Activated gamma-delta T cell treated with Interleukin-2 at 50 U/mL for 16 hours (primary cell): ENCODE results near the gene PNMA6A.
"Not testable (repeated sequence)": the region's sequence is repeated elsewhere in the genome, so short reads cannot be mapped to it uniquely, and the experiment has no call there.

Experiments
- DNase-seq: peaks from one replicate; pipeline ENCODE4 v3.0.0-alpha.2; 2020

Gene PNMA6A

GRCh38 chrX:153071909-153072583, at the start of gene PNMA6A:
TSS of gene PNMA6A (plus strand) at chrX:153072454. CDS start at chrX:153073063, 609 bp downstream.
- DNase-seq, result not testable (repeated sequence)

GRCh38 chrX:153026501-153026900, 45.8 kb upstream of the PNMA6A start:
- not testable (repeated sequence) for DNase-seq

GRCh38 chrX:153028487-153028886, 43.8 kb upstream of the PNMA6A start:
- not testable (repeated sequence) for DNase-seq

GRCh38 chrX:153029162-153029561, 43.1 kb upstream of the PNMA6A start:
- no peak for DNase-seq

- DNase-seq, result no peak
Measured at GRCh38 chrX:153029875-153030274, 42.4 kb upstream of the PNMA6A start.

- DNase-seq, result no peak
Measured at GRCh38 chrX:153030801-153031200, 41.5 kb upstream of the PNMA6A start.

GRCh38 chrX:153032397-153033118, 39.7 kb upstream of the PNMA6A start:
- peak; percentile 60 for DNase-seq

GRCh38 chrX:153049093-153049492, 23.2 kb upstream of the PNMA6A start:
- no peak for DNase-seq

GRCh38 chrX:153052534-153052933, 19.7 kb upstream of the PNMA6A start:
- DNase-seq, result no peak

GRCh38 chrX:153055871-153056749, 16.1 kb upstream of the PNMA6A start, which contains the start of gene PNMA3:
TSS of gene PNMA3 (plus strand) at chrX:153056470. CDS start at chrX:153057056, 586 bp downstream.
- no peak for DNase-seq

- no peak for DNase-seq
Measured at GRCh38 chrX:153057281-153057680, 15.0 kb upstream of the PNMA6A start.

GRCh38 chrX:153059191-153060094, 12.8 kb upstream of the PNMA6A start:
- DNase-seq, result no peak

- no peak for DNase-seq
Measured at GRCh38 chrX:153060095-153060445, 12.2 kb upstream of the PNMA6A start.

GRCh38 chrX:153061732-153062131, 10.5 kb upstream of the PNMA6A start:
- no peak for DNase-seq

- no peak for DNase-seq
Measured at GRCh38 chrX:153063315-153063714, 8.9 kb upstream of the PNMA6A start.

- DNase-seq, result no peak
Measured at GRCh38 chrX:153064061-153064460, 8.2 kb upstream of the PNMA6A start.

GRCh38 chrX:153065389-153065788, 6.9 kb upstream of the PNMA6A start:
- no peak for DNase-seq

- DNase-seq, result not testable (repeated sequence)
Measured at GRCh38 chrX:153066402-153066801, 5.9 kb upstream of the PNMA6A start.

- not testable (repeated sequence) for DNase-seq
Measured at GRCh38 chrX:153073331-153073730, 1.1 kb downstream of the PNMA6A start.

- DNase-seq, result no peak
Measured at GRCh38 chrX:153074262-153074899, 2.1 kb downstream of the PNMA6A start.

- no peak for DNase-seq
Measured at GRCh38 chrX:153074935-153075334, 2.7 kb downstream of the PNMA6A start.

- DNase-seq, result no peak
Measured at GRCh38 chrX:153075366-153075765, 3.1 kb downstream of the PNMA6A start.
